AG09309 (cell line): ENCODE results near the gene TREX2.

Source experiments
- DNase-seq: peaks from one replicate; pipeline ENCODE4 v3.0.0-alpha.2; 2010; ENCODE audit warnings: low read depth
- H3K4me3 ChIP-seq: 2 replicates; pipeline ENCODE4 v1.5.1; 2011; ENCODE audit warnings: mild to moderate bottlenecking, low read depth, low read length, moderate library complexity; ENCODE audit not compliant: control insufficient read depth
- TF ChIP-seq, protein P1 (sequence below): IDR thresholded peaks from 2 replicates; pipeline ENCODE4 v1.5.1; 2011; ENCODE audit warnings: mild to moderate bottlenecking, low read depth, low read length, inconsistent platforms; ENCODE audit not compliant: insufficient read depth, control insufficient read depth; ENCODE audit errors: missing control alignments

Gene TREX2

DNA sequence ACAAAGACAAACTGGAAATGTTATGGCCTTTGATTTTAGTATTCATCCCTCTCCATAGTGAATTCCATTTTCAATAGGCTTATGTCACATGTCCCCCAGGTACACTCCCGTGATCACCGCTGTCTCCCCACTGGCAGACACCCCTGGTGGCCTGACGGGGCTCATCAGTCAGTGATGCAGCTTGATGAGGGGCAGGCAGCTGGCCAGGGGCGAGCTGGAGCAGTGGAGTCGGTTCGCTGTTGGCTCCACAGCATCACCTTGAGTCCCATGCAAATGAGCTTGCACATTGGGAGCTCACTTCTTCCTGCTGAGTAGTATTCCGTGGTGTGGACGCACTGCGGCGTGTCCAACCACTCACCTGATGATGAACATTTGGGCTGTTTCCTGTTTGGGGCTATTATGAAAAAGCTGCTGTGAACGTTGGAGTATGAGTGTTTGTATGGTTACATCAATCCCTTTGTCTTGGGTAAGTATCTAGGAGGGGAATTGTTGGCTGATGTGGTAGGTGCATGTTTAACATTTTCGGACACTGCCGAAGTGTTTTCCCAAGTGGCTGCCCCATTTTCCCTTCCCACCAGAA is 5.2 kb downstream of the TREX2 start:
- no peak overlapping the region for H3K4me3 ChIP-seq
- no peak for DNase-seq
- TF ChIP-seq, protein P1, sequence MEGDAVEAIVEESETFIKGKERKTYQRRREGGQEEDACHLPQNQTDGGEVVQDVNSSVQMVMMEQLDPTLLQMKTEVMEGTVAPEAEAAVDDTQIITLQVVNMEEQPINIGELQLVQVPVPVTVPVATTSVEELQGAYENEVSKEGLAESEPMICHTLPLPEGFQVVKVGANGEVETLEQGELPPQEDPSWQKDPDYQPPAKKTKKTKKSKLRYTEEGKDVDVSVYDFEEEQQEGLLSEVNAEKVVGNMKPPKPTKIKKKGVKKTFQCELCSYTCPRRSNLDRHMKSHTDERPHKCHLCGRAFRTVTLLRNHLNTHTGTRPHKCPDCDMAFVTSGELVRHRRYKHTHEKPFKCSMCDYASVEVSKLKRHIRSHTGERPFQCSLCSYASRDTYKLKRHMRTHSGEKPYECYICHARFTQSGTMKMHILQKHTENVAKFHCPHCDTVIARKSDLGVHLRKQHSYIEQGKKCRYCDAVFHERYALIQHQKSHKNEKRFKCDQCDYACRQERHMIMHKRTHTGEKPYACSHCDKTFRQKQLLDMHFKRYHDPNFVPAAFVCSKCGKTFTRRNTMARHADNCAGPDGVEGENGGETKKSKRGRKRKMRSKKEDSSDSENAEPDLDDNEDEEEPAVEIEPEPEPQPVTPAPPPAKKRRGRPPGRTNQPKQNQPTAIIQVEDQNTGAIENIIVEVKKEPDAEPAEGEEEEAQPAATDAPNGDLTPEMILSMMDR = no peak

DNA sequence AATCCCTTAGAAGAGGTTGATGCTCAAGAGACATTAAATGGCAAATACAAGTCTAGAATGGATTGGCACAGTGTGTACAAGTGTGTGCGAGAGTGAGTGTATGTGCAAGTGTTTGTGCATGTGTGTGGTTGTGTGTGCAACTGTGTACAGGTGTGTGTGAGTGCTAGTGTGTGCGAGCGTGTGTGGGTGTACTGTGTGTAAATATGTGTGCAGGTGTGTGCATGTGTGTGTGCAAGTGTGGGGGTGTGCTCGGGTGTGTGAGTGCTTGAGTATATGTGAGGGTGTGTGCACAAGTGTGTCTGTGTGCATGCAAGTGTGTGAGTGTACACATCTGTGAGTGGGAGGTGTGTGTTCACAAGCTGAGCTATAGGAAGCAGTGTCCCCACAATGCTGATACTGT is 5.9 kb downstream of the TREX2 start:
- H3K4me3 ChIP-seq = no peak overlapping the region
- no peak for DNase-seq
- TF ChIP-seq, protein P1 = no peak

DNA sequence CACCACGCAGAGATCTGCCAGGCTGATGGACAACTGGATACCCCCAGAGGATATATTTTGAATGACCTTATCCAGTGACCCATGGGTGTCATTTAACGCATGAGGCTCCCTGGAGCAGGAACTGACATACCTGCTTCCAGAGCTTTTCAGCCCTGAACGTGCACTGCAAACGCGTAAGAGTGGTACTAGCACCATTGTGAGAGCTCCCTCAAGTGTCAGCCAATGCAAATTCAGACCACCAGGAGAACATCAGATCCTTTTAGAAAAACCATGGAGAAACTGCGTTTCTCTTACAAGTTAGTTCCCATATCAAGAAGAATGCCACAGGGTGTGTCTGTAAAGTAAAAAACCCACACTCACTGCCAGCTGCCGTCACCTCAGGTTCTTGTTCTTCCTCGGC is 7.3 kb downstream of the TREX2 start:
- TF ChIP-seq, protein P1 = no peak
- no peak overlapping the region for H3K4me3 ChIP-seq
- DNase-seq = no peak

DNA sequence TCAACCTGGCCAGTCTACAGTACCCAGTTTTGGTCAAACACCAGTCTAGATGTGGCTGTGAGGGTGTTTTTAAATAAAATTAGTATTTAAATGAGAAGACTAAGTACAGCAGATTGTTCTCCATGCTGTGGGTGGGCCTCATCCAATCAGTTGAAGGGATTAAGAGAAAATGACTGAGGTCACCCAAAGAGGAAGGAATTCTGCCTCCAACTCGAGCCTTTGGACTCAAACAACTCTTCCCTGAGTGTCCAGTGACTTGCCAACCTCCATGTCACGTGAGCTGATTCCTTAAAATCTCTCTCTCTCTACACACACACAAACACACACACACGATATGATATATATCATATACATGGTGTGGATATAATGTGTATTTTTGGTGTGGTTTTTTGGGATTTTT is 10.0 kb downstream of the TREX2 start:
- no peak overlapping the region for H3K4me3 ChIP-seq
- DNase-seq = no peak
- TF ChIP-seq, protein P1 = no peak

DNA sequence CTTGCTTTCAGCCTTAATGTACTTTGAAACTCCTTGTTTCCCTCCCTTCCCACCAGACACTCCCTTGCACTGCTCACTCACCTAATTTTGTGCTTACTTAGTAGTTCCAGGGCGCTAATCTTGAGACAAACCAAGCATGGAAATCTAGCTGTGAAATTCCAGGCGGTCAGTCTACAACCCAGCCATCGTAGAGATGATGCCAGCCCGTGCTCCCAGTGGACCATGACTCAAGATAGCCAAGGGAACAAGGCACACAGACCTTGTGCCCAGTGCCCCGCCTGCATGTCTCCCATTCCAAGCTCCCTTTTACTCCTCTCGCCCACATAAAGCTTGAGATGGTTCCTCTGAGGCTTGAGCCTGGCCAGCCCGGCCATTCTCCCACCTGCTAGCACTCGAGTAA is 11.1 kb downstream of the TREX2 start:
- DNase-seq = no peak
- TF ChIP-seq, protein P1 = no peak
- H3K4me3 ChIP-seq = no peak overlapping the region

DNA sequence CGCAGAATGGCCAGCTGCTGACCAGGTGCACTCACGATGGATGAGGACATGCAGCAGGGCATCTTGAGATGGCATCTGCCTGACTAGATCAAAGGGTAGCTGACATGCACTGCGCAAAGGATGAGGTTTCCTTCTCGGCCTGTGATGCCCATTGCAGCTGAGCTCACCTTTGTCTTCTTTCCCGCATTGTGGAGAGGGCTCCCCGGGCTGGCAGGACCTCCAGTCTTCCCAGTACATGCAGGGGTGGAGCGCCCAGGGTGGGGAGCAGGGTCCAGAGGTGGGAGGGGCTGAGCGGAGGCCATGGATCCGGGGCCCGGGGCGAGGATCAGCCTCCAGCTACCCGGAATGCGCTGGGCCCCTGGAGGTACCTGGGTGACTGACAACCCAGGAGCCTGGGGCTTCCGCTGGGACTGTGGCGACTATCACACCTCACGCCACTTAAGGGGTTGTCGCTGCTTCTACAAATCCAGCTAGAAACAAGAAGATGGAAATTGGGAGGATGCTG is 12.0 kb downstream of the TREX2 start:
- H3K4me3 ChIP-seq = no peak overlapping the region
- TF ChIP-seq, protein P1 = no peak
- DNase-seq = no peak
